GM18867 (cell line): Measurements from ENCODE around the gene GNGT2.
"Not testable (repeated sequence)": the region's sequence is repeated elsewhere in the genome, so short reads cannot be mapped to it uniquely, and the experiment has no call there.

ENCODE experiments used
- ATAC-seq: cut with Tn5 transposase; IDR thresholded peaks from one replicate; pipeline ENCODE4 v1.9.1; 2021; ENCODE audit warnings: mild to moderate bottlenecking, moderate library complexity; ENCODE audit not compliant: unreplicated experiment

The GNGT2 gene

GRCh38 chr17:49180998-49181635 lies 29.3 kb downstream of the GNGT2 start:
- no peak for ATAC-seq

GRCh38 chr17:49180303-49180702 lies 30.1 kb downstream of the GNGT2 start:
- no peak for ATAC-seq

GRCh38 chr17:49175978-49176377 lies 34.4 kb downstream of the GNGT2 start:
- ATAC-seq: not testable (repeated sequence)

- ATAC-seq: not testable (repeated sequence)
These were observed 39.7 kb downstream of the GNGT2 start for GRCh38 chr17:49170711-49171110.

- ATAC-seq: no peak
These were observed 40.2 kb downstream of the GNGT2 start for GRCh38 chr17:49170216-49170615.

GRCh38 chr17:49168706-49169105 lies 41.7 kb downstream of the GNGT2 start:
- no peak for ATAC-seq

GRCh38 chr17:49165143-49165542 lies 45.2 kb downstream of the GNGT2 start:
- no peak for ATAC-seq

GRCh38 chr17:49162866-49163265 lies 47.5 kb downstream of the GNGT2 start:
- ATAC-seq: no peak

- ATAC-seq: no peak
These were observed 52.6 kb downstream of the GNGT2 start for GRCh38 chr17:49157784-49158183.

GRCh38 chr17:49156256-49156655 lies 54.1 kb downstream of the GNGT2 start:
- no peak for ATAC-seq
